A549 (cell line): ENCODE measurements around the gene ADGRF3. TPM values are rescaled to one million over a fixed set of nuclear protein-coding genes. Genes with fewer than 3 reads are reported as not detected.

ENCODE experiments used
- ATAC-seq, 2 experiments: fragments of 200-7000 bp in 1 of 2; fragments of >200 bp in 1 of 2; cut with Nextera tagmentation in 1 of 2; cut with Tn5 transposase in 1 of 2; 3 replicates each; pipeline versions ENCODE4 v1.8.0 to v1.9.1; 2018 to 2020; ENCODE audit warnings: mild to moderate bottlenecking in 1 of 2, moderate library complexity in 1 of 2
- CTCF ChIA-PET: fragments of 300-600 bp; sonication (Branson Sonifier 250); formaldehyde crosslinking; extraction: SDS; loops from one replicate; lab custom pipeline; 2021; ENCODE audit warnings: antibody characterized with exemption, inconsistent platforms; lab: Yijun Ruan, JAX
- POLR2A ChIA-PET: fragments of 350-600 bp; formaldehyde crosslinking; extraction: SDS; loops from one replicate; lab custom pipeline; 2021; ENCODE audit warnings: antibody characterized with exemption, inconsistent platforms; lab: Yijun Ruan, JAX
- DNase-seq, 2 experiments: peaks; one replicate each; pipeline versions ENCODE4 v3.0.0 to v3.0.0-alpha.2; 2011 to 2016; ENCODE audit warnings: low read depth in 1 of 2, low spot score in 1 of 2
- FAIRE-seq: peaks from 2 replicates; lab custom pipeline; 2011; peaks lifted over from hg19 to GRCh38; lab: Jason Lieb, UNC
- H3K27ac ChIP-seq, 2 experiments: fragments of >200 bp; sonication (Bioruptor Twin); formaldehyde crosslinking; 3 replicates each; pipeline ENCODE4 v1.5.1; 2016 to 2017
- H3K4me1 ChIP-seq: fragments of >200 bp; sonication (Bioruptor Twin); formaldehyde crosslinking; 3 replicates; pipeline ENCODE4 v1.6.1; 2016
- H3K4me2 ChIP-seq: fragments of >200 bp; sonication (Bioruptor Twin); formaldehyde crosslinking; 3 replicates; pipeline ENCODE4 v1.6.1; 2016
- H3K4me3 ChIP-seq: fragments of >200 bp; sonication (Bioruptor Twin); formaldehyde crosslinking; 3 replicates; pipeline ENCODE4 v1.5.1; 2016
- H3K9me3 ChIP-seq: fragments of >200 bp; sonication (Bioruptor Twin); formaldehyde crosslinking; 3 replicates; pipeline ENCODE4 v1.6.1; 2016
- CTCF ChIP-seq: fragments of >200 bp; sonication (Bioruptor Twin); formaldehyde crosslinking; IDR thresholded peaks from 3 replicates; pipeline ENCODE4 v1.5.1; 2016
- EHF ChIP-seq: fragments of 250-450 bp; sonication (Bioruptor Pico); IDR thresholded peaks from 2 replicates; pipeline ENCODE4 v1.5.0; 2020; ENCODE audit warnings: mild to moderate bottlenecking
- EHMT2 ChIP-seq: fragments of 200-600 bp; sonication (generic); IDR thresholded peaks from 2 replicates; pipeline ENCODE4 v1.6.1; 2016; ENCODE audit warnings: antibody characterized with exemption, low read depth, mild to moderate bottlenecking, moderate library complexity
- EP300 ChIP-seq, 2 experiments: fragments of >200 bp; sonication (Bioruptor Twin); formaldehyde crosslinking; IDR thresholded peaks; 2 replicates in 1 of 2; 3 replicates in 1 of 2; pipeline ENCODE4 v1.6.1; 2016 to 2017
- FOSB ChIP-seq: fragments of 250-450 bp; sonication (Bioruptor Pico); IDR thresholded peaks from 2 replicates; pipeline ENCODE4 v1.5.0; 2020; ENCODE audit warnings: mild to moderate bottlenecking, moderate library complexity
- GATA3 ChIP-seq: IDR thresholded peaks from 2 replicates; pipeline ENCODE4 v1.6.1; 2012; ENCODE audit warnings: borderline replicate concordance
- HDAC2 ChIP-seq: fragments of 200-600 bp; sonication (generic); IDR thresholded peaks from 2 replicates; pipeline ENCODE4 v1.6.1; 2016
- HES2 ChIP-seq: fragments of >200 bp; sonication (Bioruptor Twin); formaldehyde crosslinking; IDR thresholded peaks from 2 replicates; pipeline ENCODE4 v1.6.1; 2016
- HEYL ChIP-seq: fragments of 250-450 bp; sonication (Bioruptor Pico); IDR thresholded peaks from 2 replicates; pipeline ENCODE4 v1.8.0; 2021; ENCODE audit warnings: mild to moderate bottlenecking, moderate library complexity
- HOXB13 ChIP-seq: fragments of 250-450 bp; sonication (Bioruptor Pico); IDR thresholded peaks from 2 replicates; pipeline ENCODE4 v1.5.0; 2020; ENCODE audit warnings: low read depth, mild to moderate bottlenecking, moderate library complexity
- HOXB5 ChIP-seq: fragments of 250-450 bp; sonication (Bioruptor Pico); IDR thresholded peaks from 2 replicates; pipeline ENCODE4 v1.5.0; 2020; ENCODE audit warnings: mild to moderate bottlenecking, moderate library complexity
- JUNB ChIP-seq: fragments of >200 bp; sonication (Bioruptor Twin); formaldehyde crosslinking; IDR thresholded peaks from 2 replicates; pipeline ENCODE4 v1.6.1; 2016
- MAX ChIP-seq: IDR thresholded peaks from 2 replicates; pipeline ENCODE4 v1.6.1; 2012
- MAZ ChIP-seq: fragments of 150-350 bp; IDR thresholded peaks from 2 replicates; pipeline ENCODE4 v1.6.1; 2014; ENCODE audit warnings: antibody characterized with exemption, low read depth, low read length, borderline replicate concordance
- NFE2L2 ChIP-seq: fragments of 150-350 bp; conservative IDR thresholded peaks from 2 replicates; pipeline ENCODE4 v1.6.1; 2014; ENCODE audit warnings: low read length
- PBX3 ChIP-seq: IDR thresholded peaks from 2 replicates; pipeline ENCODE4 v1.6.1; 2012
- PHF8 ChIP-seq: fragments of 200-600 bp; sonication (generic); IDR thresholded peaks from 2 replicates; pipeline ENCODE4 v1.6.1; 2016; ENCODE audit warnings: low read depth, mild to moderate bottlenecking, antibody characterized with exemption, moderate library complexity, borderline replicate concordance
- RARB ChIP-seq: fragments of 250-450 bp; sonication (Bioruptor Pico); IDR thresholded peaks from 2 replicates; pipeline ENCODE4 v1.8.0; 2021; ENCODE audit warnings: mild to moderate bottlenecking, moderate library complexity
- RCOR1 ChIP-seq: fragments of 150-350 bp; IDR thresholded peaks from 2 replicates; pipeline ENCODE4 v1.6.1; 2014; ENCODE audit warnings: antibody characterized with exemption, low read length, low read depth
- SREBF2 ChIP-seq: fragments of 450-650 bp; IDR thresholded peaks from 2 replicates; pipeline ENCODE4 v1.6.1; 2014; ENCODE audit warnings: mild to moderate bottlenecking, moderate library complexity
- TFCP2L1 ChIP-seq: fragments of 250-450 bp; sonication (Bioruptor Pico); IDR thresholded peaks from 2 replicates; pipeline ENCODE4 v1.5.0; 2021; ENCODE audit warnings: mild to moderate bottlenecking
- ZSCAN20 ChIP-seq: fragments of 250-450 bp; sonication (Bioruptor Pico); IDR thresholded peaks from 2 replicates; pipeline ENCODE4 v1.8.0; 2022; ENCODE audit warnings: mild to moderate bottlenecking, moderate library complexity
- WGBS: methylation state at CpG from one replicate; pipeline ENCODE4 v1.1.6; 2017; ENCODE audit errors: missing lambda C conversion rate; 5-methylcytosine and 5-hydroxymethylcytosine counted together
- polyA plus RNA-seq, 4 experiments: library from polyadenylated mRNA; depleted of rRNA in 3 of 4; stranded (reverse); fragments of >200 nt; fragmentation: RNase III in 1 of 4; extraction: RNeasy Plus Mini Kit Qiagen cat#74134 plus additional on column Dnase treatment in 1 of 4; gene quantifications; 2 replicates in 3 of 4; 3 replicates in 1 of 4; pipeline ENCODE4 v1.2.3, GENCODE V29; 2011 to 2017

The ADGRF3 gene
- polyA plus RNA-seq, 2 of the 4 experiments (the other 2 are of a cell fraction), result 0.12 to 0.21 TPM

- Histone ChIP-seq H3K9me3 (no peaks in the 10 kb centered on the region), H3K4me1 (peaks cover 4% of the 10 kb centered on the region; the same call in 1 of the 3 replicates), H3K27ac (no peak overlapping the region), H3K4me3 (no peak overlapping the region), H3K4me2 (no peak overlapping the region)
- FAIRE-seq (no peak), DNase-seq (no peak), ATAC-seq (no peak)
- TF ChIP-seq CTCF (no peak), EP300 (IDR thresholded peaks at IDR 0.05) (no peak), RARB (CRISPR knock-in tag) (no peak), FOSB (CRISPR knock-in tag) (no peak), RCOR1 (no peak), EHMT2 (no peak), TFCP2L1 (CRISPR knock-in tag) (no peak), JUNB (no peak), EHF (CRISPR knock-in tag) (no peak), HES2 (no peak), MAZ (no peak), HOXB13 (CRISPR knock-in tag) (no peak), HEYL (no peak), HDAC2 (no peak), MAX (no peak), NFE2L2 (no peak)
- WGBS, result 25% methylated on average over 4 of the region's 5 CpGs
- POLR2A ChIA-PET, result no interaction called here
- CTCF ChIA-PET, result interaction anchor here (0.7 to 13.9 kb wide), 5 partner anchors 12 to 232 kb away, joined by 3 to 156 read pairs (median 3); no protein-coding TSS in a partner anchor
Observed at GRCh38 chr2:26327291-26328272, 19.0 kb downstream of the ADGRF3 start.

- H3K9me3 ChIP-seq, result no peaks in the 10 kb centered on the region
Observed at GRCh38 chr2:26326514-26326913, 20.1 kb downstream of the ADGRF3 start.

More at GRCh38 chr2:26326514-26326913, 20.1 kb downstream of the ADGRF3 start:
- FAIRE-seq (no peak), ATAC-seq (no peak), DNase-seq (no peak)
- ChIA-PET CTCF (interaction anchor here (1.0 to 13.9 kb wide), 4 partner anchors 11 to 181 kb away, joined by 3 to 156 read pairs (median 6); no protein-coding TSS in a partner anchor), POLR2A (no interaction called here)
- no peak overlapping the region for H3K4me2 ChIP-seq
- no peak overlapping the region for H3K27ac ChIP-seq
- TF ChIP-seq EP300 (IDR thresholded peaks at IDR 0.05) (no peak), HEYL (no peak), GATA3 (no peak), HOXB5 (CRISPR knock-in tag) (no peak), PBX3 (no peak), ZSCAN20 (CRISPR knock-in tag) (no peak), SREBF2 (no peak), PHF8 (no peak)
- H3K4me3 ChIP-seq, result no peak overlapping the region
- 89% methylated on average over 1 of the region's 1 CpG for WGBS
- peaks cover 4% of the 10 kb centered on the region; the same call in 1 of the 3 replicates for H3K4me1 ChIP-seq
